HG03159 (cell line): ENCODE measurements around the gene PHF10.
"Not testable (repeated sequence)": the region's sequence is repeated elsewhere in the genome, so short reads cannot be mapped to it uniquely, and the experiment has no call there.

ENCODE experiments used
- ATAC-seq: cut with Tn5 transposase; IDR thresholded peaks from one replicate; pipeline ENCODE4 v1.9.1; 2021; ENCODE audit warnings: mild to moderate bottlenecking, moderate library complexity; ENCODE audit not compliant: unreplicated experiment

The PHF10 gene

GRCh38 chr6:169724494-169725124 is at the start of gene PHF10:
PHF10 (minus strand) TSS chr6:169724500; CDS start chr6:169723931, 569 bp downstream.
- peak; percentile 42 for ATAC-seq

- ATAC-seq: no peak
Observed at GRCh38 chr6:169766921-169767736, 42.8 kb upstream of the PHF10 start.

GRCh38 chr6:169766232-169766631 is 41.9 kb upstream of the PHF10 start:
- no peak for ATAC-seq

GRCh38 chr6:169765789-169766188 is 41.5 kb upstream of the PHF10 start:
- ATAC-seq: not testable (repeated sequence)

- ATAC-seq: no peak
Observed at GRCh38 chr6:169763881-169764280, 39.6 kb upstream of the PHF10 start.

GRCh38 chr6:169763308-169763707 is 39.0 kb upstream of the PHF10 start:
- ATAC-seq: no peak

GRCh38 chr6:169755162-169755561 is 30.9 kb upstream of the PHF10 start:
- ATAC-seq: no peak

- ATAC-seq: no peak
Observed at GRCh38 chr6:169752074-169752623, 27.8 kb upstream of the PHF10 start.

GRCh38 chr6:169751242-169752073 is 27.2 kb upstream of the PHF10 start, which contains the start of the genes DYNLT2 and ERMARD:
DYNLT2 (minus strand) TSS chr6:169751572; CDS start chr6:169751458, 114 bp downstream.
ERMARD (plus strand) TSS chr6:169751622; CDS start chr6:169751658, 36 bp downstream.
- ATAC-seq: peak; percentile 95

- ATAC-seq: no peak
Observed at GRCh38 chr6:169746556-169746955, 22.3 kb upstream of the PHF10 start.

GRCh38 chr6:169745405-169745804 is 21.1 kb upstream of the PHF10 start:
- ATAC-seq: no peak

- ATAC-seq: no peak
Observed at GRCh38 chr6:169741344-169741743, 17.0 kb upstream of the PHF10 start.

GRCh38 chr6:169738976-169739529 is 14.8 kb upstream of the PHF10 start:
- no peak for ATAC-seq

GRCh38 chr6:169738204-169738975 is 14.1 kb upstream of the PHF10 start:
- ATAC-seq: no peak

- ATAC-seq: no peak
Observed at GRCh38 chr6:169729961-169730360, 5.7 kb upstream of the PHF10 start.

GRCh38 chr6:169726963-169727362 is 2.7 kb upstream of the PHF10 start:
- no peak for ATAC-seq

GRCh38 chr6:169726049-169726400 is 1.7 kb upstream of the PHF10 start:
- ATAC-seq: no peak

- peak; percentile 14 for ATAC-seq
Observed at GRCh38 chr6:169725125-169726048, 1.1 kb upstream of the PHF10 start.

GRCh38 chr6:169723991-169724493 is 258 bp downstream of the PHF10 start:
- peak; percentile 45 for ATAC-seq
